ENCODE data around the gene NIT1. TPM values are rescaled to one million over a fixed set of nuclear protein-coding genes. Genes with fewer than 3 reads are reported as not detected.

Gene NIT1
- total RNA-seq, 4 donors from 2014 or later, result 36.4 to 50.4 (median 47.9) TPM

DNA sequence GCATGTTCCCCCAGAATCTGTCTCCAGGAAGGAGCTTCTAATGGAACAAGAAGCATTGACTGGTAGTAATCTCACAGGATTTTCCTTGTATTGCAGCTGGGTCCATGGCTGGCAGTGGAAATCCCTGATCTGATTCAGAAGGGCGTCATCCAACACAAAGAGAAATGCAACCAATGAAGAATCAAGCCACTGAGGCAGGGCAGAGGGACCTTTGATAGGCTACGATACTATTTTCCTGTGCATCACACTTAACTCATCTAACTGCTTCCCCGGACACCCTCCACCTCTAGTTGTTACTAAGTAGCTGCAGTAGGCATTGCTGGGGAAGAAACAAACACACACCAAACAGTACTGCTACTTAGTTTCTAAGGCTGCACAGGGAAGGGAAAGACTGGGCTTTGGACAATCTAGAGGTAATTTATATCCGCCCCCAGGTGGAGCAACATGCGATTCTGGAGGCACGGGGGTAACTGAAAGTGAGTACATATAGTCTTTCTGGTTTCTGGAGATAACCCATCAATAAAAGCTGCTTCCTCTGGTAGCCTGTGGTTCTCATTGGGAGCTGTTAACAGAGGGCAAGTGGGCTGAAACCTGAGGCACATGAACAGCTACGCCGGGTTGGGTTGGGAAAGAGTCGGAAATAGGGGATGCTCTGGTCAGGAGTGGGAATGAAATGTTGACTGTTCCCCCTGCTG is 40.6 kb downstream of the NIT1 start:
- TF ChIP-seq, protein P1, sequence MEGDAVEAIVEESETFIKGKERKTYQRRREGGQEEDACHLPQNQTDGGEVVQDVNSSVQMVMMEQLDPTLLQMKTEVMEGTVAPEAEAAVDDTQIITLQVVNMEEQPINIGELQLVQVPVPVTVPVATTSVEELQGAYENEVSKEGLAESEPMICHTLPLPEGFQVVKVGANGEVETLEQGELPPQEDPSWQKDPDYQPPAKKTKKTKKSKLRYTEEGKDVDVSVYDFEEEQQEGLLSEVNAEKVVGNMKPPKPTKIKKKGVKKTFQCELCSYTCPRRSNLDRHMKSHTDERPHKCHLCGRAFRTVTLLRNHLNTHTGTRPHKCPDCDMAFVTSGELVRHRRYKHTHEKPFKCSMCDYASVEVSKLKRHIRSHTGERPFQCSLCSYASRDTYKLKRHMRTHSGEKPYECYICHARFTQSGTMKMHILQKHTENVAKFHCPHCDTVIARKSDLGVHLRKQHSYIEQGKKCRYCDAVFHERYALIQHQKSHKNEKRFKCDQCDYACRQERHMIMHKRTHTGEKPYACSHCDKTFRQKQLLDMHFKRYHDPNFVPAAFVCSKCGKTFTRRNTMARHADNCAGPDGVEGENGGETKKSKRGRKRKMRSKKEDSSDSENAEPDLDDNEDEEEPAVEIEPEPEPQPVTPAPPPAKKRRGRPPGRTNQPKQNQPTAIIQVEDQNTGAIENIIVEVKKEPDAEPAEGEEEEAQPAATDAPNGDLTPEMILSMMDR (IDR thresholded peaks at IDR 0.05), result no peak
- TF ChIP-seq POLR2A (IDR thresholded peaks at IDR 0.05), result no peak
- Histone ChIP-seq H3K27me3 (no peaks in the 10 kb centered on the region), H3K4me3 (replicated peaks in 1 of 3) (peak overlapping the region in 1 of 3 donors; percentile 96), H3K4me1 (peaks cover 12 to 32% of the 10 kb centered on the region in 2 donors), H3K9me3 (no peaks in the 10 kb centered on the region), H3K36me3 (peaks cover 3 to 7% of the 10 kb centered on the region in 2 donors), H3K27ac (peak overlapping the region; percentile 76 to 93 (median 83))
- intact Hi-C loops (cut with DNase I), result no loop called here
- DNase-seq, result no peak
- WGBS, 2 donors, result 73 to 76% methylated on average over 9 of the region's 9 CpGs

DNA sequence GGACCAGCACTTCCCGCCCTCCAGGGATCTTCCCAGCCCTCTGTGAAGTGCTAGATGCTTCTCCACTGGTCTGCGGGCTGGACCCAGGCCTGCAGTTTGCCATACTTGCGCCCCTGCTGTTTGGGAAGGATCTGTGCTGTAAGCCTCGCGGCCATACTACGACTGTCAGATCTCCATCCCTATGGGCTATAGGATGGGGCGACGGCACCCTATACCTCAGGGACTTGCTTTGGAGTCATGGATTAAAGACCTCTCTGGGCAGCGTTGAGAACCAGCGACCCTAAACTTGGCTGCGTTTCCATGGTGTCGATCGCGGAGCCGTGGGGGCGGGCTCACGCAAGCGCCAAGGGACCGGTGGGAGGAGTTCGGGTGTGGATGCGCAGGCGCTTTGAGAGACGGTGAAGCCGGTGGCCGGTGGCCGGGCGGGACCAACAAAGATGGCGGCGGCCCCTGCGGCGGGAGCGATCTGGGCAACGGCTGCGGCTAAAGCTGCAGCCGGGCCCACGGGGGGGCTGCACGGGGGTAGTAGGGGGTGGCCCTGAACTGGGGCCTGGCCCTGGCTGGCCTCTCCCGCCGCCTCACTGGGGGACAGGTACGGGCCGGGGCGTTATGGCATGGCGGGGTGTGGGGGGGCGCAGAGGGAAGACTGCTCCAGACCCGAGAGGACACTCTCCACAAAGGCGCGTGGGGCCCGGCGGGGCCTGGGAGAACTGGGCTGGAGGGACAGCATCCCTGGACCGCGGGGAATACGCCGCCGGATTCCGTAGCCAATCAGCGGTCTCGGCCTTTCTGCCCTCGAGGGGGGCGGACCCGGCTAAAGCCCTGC is 41.4 kb downstream of the NIT1 start, which contains the start of gene USP21:
Gene USP21 (plus strand): TSS at position 414 of the 826 bp plus-strand sequence. CDS start 1,141 bp downstream, outside the sequence.
- Histone ChIP-seq H3K4me1 (peaks cover 12 to 32% of the 10 kb centered on the region in 2 donors), H3K27me3 (no peaks in the 10 kb centered on the region), H3K9me3 (no peaks in the 10 kb centered on the region), H3K27ac (peak within 1 kb of the TSS; percentile 76 to 93 (median 83)), H3K4me3 (replicated peaks in 1 of 3) (peak within 1 kb of the TSS; percentile 88 to 97 (median 96)), H3K36me3 (peaks cover 3 to 7% of the 10 kb centered on the region in 2 donors)
- DNase-seq, result peak; percentile 91 to 93
- intact Hi-C loops (cut with DNase I), result no loop called here
- TF ChIP-seq, protein P1 (IDR thresholded peaks at IDR 0.05), result peak in 3 of 6 experiments; percentile 17 to 41 (median 30)
- TF ChIP-seq POLR2A (IDR thresholded peaks at IDR 0.05), result peak in 1 of 2 donors; percentile 77
- WGBS, 2 donors, result 1 to 3% methylated on average over 11 to 31 of the region's 60 CpGs

DNA sequence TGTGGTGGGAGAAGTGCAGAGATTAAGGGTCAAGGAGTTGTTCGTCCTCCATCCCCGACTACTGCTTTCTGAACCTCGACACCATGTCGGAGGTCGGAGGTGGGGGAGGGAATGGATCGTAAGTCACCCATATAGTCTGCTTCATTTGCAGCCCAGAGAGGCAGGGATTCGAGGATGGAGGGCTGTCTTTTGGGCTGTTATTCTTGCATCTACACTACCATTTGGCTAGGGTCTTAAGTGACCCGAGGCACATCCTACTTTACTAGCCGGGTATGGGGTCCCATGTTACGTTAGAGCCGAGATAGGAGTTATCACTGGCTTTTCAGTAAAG is 42.0 kb downstream of the NIT1 start:
- Histone ChIP-seq H3K9me3 (no peaks in the 10 kb centered on the region), H3K36me3 (peaks cover 3 to 7% of the 10 kb centered on the region in 2 donors), H3K27ac (peak overlapping the region; percentile 76 to 93 (median 83)), H3K4me3 (replicated peaks in 1 of 3) (peak overlapping the region; percentile 88 to 97 (median 96)), H3K4me1 (peaks cover 6 to 27% of the 10 kb centered on the region in 2 donors), H3K27me3 (no peaks in the 10 kb centered on the region)
- TF ChIP-seq, protein P1 (IDR thresholded peaks at IDR 0.05), result no peak
- no peak for TF ChIP-seq POLR2A (IDR thresholded peaks at IDR 0.05)
- DNase-seq, result no peak
- 5 to 10% methylated on average over 11 of the region's 11 CpGs for WGBS, 2 donors
- intact Hi-C loops (cut with DNase I), result no loop called here

DNA sequence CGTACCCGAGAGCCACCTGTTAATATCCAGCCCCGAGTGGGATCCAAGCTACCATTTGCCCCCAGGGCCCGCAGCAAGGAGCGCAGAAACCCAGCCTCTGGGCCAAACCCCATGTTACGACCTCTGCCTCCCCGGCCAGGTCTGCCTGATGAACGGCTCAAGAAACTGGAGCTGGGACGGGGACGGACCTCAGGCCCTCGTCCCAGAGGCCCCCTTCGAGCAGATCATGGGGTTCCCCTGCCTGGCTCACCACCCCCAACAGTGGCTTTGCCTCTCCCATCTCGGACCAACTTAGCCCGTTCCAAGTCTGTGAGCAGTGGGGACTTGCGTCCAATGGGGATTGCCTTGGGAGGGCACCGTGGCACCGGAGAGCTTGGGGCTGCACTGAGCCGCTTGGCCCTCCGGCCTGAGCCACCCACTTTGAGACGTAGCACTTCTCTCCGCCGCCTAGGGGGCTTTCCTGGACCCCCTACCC is 42.8 kb downstream of the NIT1 start:
- no peaks in the 10 kb centered on the region for H3K9me3 ChIP-seq
- no peak overlapping the region for H3K4me3 ChIP-seq (replicated peaks in 1 of 3)
- no peak for DNase-seq
- intact Hi-C loops (cut with DNase I), result no loop called here
- H3K36me3 ChIP-seq, result peaks cover 3 to 7% of the 10 kb centered on the region in 2 donors
- 95% methylated on average over 11 to 22 of the region's 22 CpGs for WGBS, 2 donors
- peaks cover 10 to 30% of the 10 kb centered on the region in 2 donors for H3K4me1 ChIP-seq
- H3K27me3 ChIP-seq, result no peaks in the 10 kb centered on the region
- TF ChIP-seq POLR2A (IDR thresholded peaks at IDR 0.05), result no peak
- TF ChIP-seq, protein P1 (IDR thresholded peaks at IDR 0.05), result no peak
- peak overlapping the region in 1 of 3 donors; percentile 93 for H3K27ac ChIP-seq

Measured in thyroid gland (tissue), 4 donors.